A673 (cell line): ENCODE data around the gene MAGEA9.

Experiments
- CTCF ChIP-seq: fragments of 300-800, 200-600 bp; sonication (generic); conservative IDR thresholded peaks from 2 replicates; pipeline ENCODE4 v1.5.1; 2017; ENCODE audit warnings: low read depth, mild to moderate bottlenecking, antibody characterized with exemption, low read length, moderate library complexity, mixed read lengths
- EZH2 ChIP-seq: fragments of 200-600 bp; sonication (generic); IDR thresholded peaks from 2 replicates; pipeline ENCODE4 v1.6.1; 2017; ENCODE audit warnings: borderline replicate concordance, low read depth, mild to moderate bottlenecking, mixed read lengths, antibody characterized with exemption, low read length; ENCODE audit not compliant: poor library complexity, severe bottlenecking

GRCh38 chrX:149758068-149758714 lies 23.5 kb upstream of the MAGEA9 start:
- TF ChIP-seq CTCF (no peak), EZH2 (no peak)
